PC-9 (cell line): ENCODE measurements around the gene SIPA1. TPM values are rescaled to one million over a fixed set of nuclear protein-coding genes. Genes with fewer than 3 reads are reported as not detected.
A peak's percentile ranks its signal among the peaks of the same experiment; 100 is the strongest.

ENCODE experiments used
- BruUV-seq: library from RNA; stranded (reverse); fragments of 400-500 nt; replicated peaks from 2 replicates; lab custom pipeline; 2021; lab: Mats Ljungman, UMichigan
- CTCF ChIA-PET: fragments of 300-600 bp; sonication (Branson Sonifier 250); formaldehyde crosslinking; loops from one replicate; lab custom pipeline; 2022; ENCODE audit warnings: antibody characterized with exemption; lab: Charles Lee
- POLR2A ChIA-PET: fragments of 300-600 bp; sonication (Branson Sonifier 250); formaldehyde crosslinking; loops from one replicate; lab custom pipeline; 2022; ENCODE audit warnings: antibody characterized with exemption; ENCODE audit not compliant: unreplicated experiment; lab: Charles Lee
- DNase-seq, 2 experiments: peaks; one replicate each; pipeline versions ENCODE4 v3.0.0 to v3.0.0-alpha.2; 2015 to 2022; ENCODE audit warnings: mixed read lengths in 1 of 2
- H2AFZ ChIP-seq: fragments of 200-600 bp; sonication (generic); 2 replicates; pipeline ENCODE4 v1.8.1; 2017; ENCODE audit warnings: antibody characterized with exemption
- H3F3A ChIP-seq: fragments of 200-600 bp; sonication (generic); 2 replicates; pipeline ENCODE4 v1.8.1; 2017; ENCODE audit warnings: antibody characterized with exemption, mild to moderate bottlenecking, low read depth; ENCODE audit not compliant: insufficient read depth
- H3K27ac ChIP-seq: fragments of 200-600 bp; sonication (generic); 2 replicates; pipeline ENCODE4 v1.6.1; 2016; ENCODE audit warnings: mixed run types
- H3K27me3 ChIP-seq: fragments of 200-600 bp; sonication (generic); 2 replicates; pipeline ENCODE4 v1.6.1; 2016; ENCODE audit warnings: low read depth, mixed run types; ENCODE audit not compliant: insufficient read depth
- H3K36me3 ChIP-seq: fragments of 200-600 bp; sonication (generic); 2 replicates; pipeline ENCODE4 v1.6.1; 2016; ENCODE audit warnings: low read depth, mixed run types
- H3K4me1 ChIP-seq: fragments of 200-600 bp; sonication (generic); replicated peaks from 2 replicates; pipeline ENCODE4 v1.6.1; 2016; ENCODE audit warnings: mixed run types; ENCODE audit not compliant: insufficient read depth
- H3K4me2 ChIP-seq: fragments of 200-600 bp; sonication (generic); 2 replicates; pipeline ENCODE4 v1.6.1; 2017; ENCODE audit warnings: mixed run types
- H3K4me3 ChIP-seq: fragments of 200-600 bp; sonication (generic); 2 replicates; pipeline ENCODE4 v1.6.1; 2016; ENCODE audit warnings: mixed run types
- H3K79me2 ChIP-seq: fragments of 200-600 bp; sonication (generic); 2 replicates; pipeline ENCODE4 v1.6.1; 2017; ENCODE audit warnings: low read depth, mixed run types
- H3K9me2 ChIP-seq: fragments of 200-600 bp; sonication (generic); 2 replicates; pipeline ENCODE4 v1.8.1; 2017; ENCODE audit warnings: mild to moderate bottlenecking; ENCODE audit not compliant: insufficient read depth
- H3K9me3 ChIP-seq: fragments of 200-600 bp; sonication (generic); 2 replicates; pipeline ENCODE4 v1.8.1; 2016; ENCODE audit warnings: low read depth; ENCODE audit not compliant: insufficient read depth
- H4K20me1 ChIP-seq: fragments of 200-600 bp; sonication (generic); 2 replicates; pipeline ENCODE4 v1.8.1; 2017; ENCODE audit not compliant: insufficient read depth
- CTCF ChIP-seq: fragments of 200-600 bp; sonication (generic); conservative IDR thresholded peaks from 2 replicates; pipeline ENCODE4 v1.6.1; 2017; ENCODE audit warnings: mixed run types, antibody characterized with exemption, mild to moderate bottlenecking, moderate library complexity
- EZH2 ChIP-seq: fragments of 200-600 bp; sonication (generic); IDR thresholded peaks from 2 replicates; pipeline ENCODE4 v1.8.0; 2017; ENCODE audit warnings: antibody characterized with exemption, low read depth
- intact Hi-C: fragments of 100-400 bp; cut with micrococcal nuclease; formaldehyde crosslinking; loops from one replicate; pipeline ENCODE4 v1.10.0; 2022; ENCODE audit not compliant: unreplicated experiment
- total RNA-seq: library from RNA; stranded (reverse); gene quantifications from 2 replicates; pipeline ENCODE4 v1.2.3, GENCODE V29; 2021

SIPA1 gene
- total RNA-seq, 1 experiment from 2014 or later = 65.6 TPM

GRCh38 chr11:65642014-65642671 lies 4.2 kb downstream of the SIPA1 start:
- Histone ChIP-seq H3F3A (peaks cover 25% of the 10 kb centered on the region), H3K9me3 (no peaks in the 10 kb centered on the region), H3K36me3 (no peaks in the 10 kb centered on the region), H3K27me3 (no peaks in the 10 kb centered on the region), H2AFZ (no peak overlapping the region), H3K4me2 (no peak overlapping the region), H4K20me1 (peaks cover 5% of the 10 kb centered on the region; the same call in 1 of the 2 replicates), H3K79me2 (no peaks in the 10 kb centered on the region), H3K27ac (no peak overlapping the region), H3K4me3 (no peak overlapping the region), H3K4me1 (peaks cover 12% of the 10 kb centered on the region), H3K9me2 (no peaks in the 10 kb centered on the region)
- ChIA-PET CTCF (no interaction called here), POLR2A (no interaction called here)
- BruUV-seq = no TSS peak
- intact Hi-C loops = no loop called here
- DNase-seq = peak in 1 of 2 experiments; percentile 29
- TF ChIP-seq CTCF (no peak), EZH2 (no peak)

DNA sequence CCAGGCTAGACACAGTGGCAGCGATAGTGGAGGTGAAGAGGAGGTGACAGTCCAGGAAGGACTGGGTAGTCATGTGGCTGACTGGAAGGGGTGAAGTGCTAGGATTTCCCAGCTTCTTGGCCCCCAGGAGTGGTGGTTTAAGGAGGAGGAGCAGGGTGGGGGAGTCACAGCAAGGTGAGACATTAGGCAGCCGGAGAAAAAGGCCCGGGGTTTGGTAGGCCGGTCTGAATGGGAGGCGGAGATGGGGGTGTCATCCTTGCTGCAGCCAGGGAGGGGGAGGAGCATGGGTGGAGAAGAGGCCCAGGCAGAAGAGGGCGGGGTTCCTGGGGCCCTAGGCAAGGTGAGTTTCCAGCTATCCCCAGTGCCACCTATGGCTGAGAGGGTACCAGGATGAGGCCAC lies 6.1 kb downstream of the SIPA1 start:
- Histone ChIP-seq H3K9me3 (no peaks in the 10 kb centered on the region), H2AFZ (no peak overlapping the region), H3F3A (peaks cover 19% of the 10 kb centered on the region), H3K36me3 (no peaks in the 10 kb centered on the region), H3K27ac (no peak overlapping the region), H3K4me2 (no peak overlapping the region), H3K79me2 (no peaks in the 10 kb centered on the region), H3K27me3 (no peaks in the 10 kb centered on the region), H3K9me2 (no peaks in the 10 kb centered on the region), H3K4me3 (no peak overlapping the region), H3K4me1 (no peaks in the 10 kb centered on the region; the same call in 1 of the 2 replicates), H4K20me1 (no peaks in the 10 kb centered on the region)
- intact Hi-C loops = no loop called here
- no TSS peak for BruUV-seq
- TF ChIP-seq CTCF (no peak), EZH2 (no peak)
- ChIA-PET POLR2A (no interaction called here), CTCF (interaction anchor here (0.6 kb wide), 1 partner anchor 383 kb away, joined by 6 read pairs; no protein-coding TSS in a partner anchor)
- DNase-seq = peak; percentile 34 to 76

DNA sequence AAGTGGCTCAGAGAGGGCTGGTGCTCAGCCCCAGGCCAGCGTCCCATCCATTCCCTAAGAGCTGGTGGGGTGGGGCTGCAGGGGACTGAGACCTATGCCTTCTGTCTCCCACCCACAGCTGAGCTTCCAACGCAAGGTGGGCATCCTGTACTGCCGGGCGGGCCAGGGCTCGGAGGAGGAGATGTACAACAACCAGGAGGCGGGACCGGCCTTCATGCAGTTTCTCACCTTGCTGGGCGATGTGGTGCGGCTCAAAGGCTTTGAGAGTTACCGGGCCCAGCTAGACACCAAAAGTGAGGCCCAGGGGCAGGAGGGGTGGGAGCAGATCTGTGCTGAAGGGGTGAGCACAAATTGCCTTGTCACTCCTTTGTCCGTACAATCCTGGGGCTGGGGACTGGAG lies 6.9 kb downstream of the SIPA1 start:
- Histone ChIP-seq H2AFZ (no peak overlapping the region), H3K4me3 (no peak overlapping the region), H3K36me3 (no peaks in the 10 kb centered on the region), H3K4me2 (no peak overlapping the region), H3K9me2 (no peaks in the 10 kb centered on the region), H3K27ac (no peak overlapping the region), H3K4me1 (no peaks in the 10 kb centered on the region; the same call in 1 of the 2 replicates), H4K20me1 (no peaks in the 10 kb centered on the region), H3F3A (peaks cover 18% of the 10 kb centered on the region), H3K9me3 (no peaks in the 10 kb centered on the region), H3K79me2 (no peaks in the 10 kb centered on the region), H3K27me3 (no peaks in the 10 kb centered on the region)
- DNase-seq = no peak
- BruUV-seq = no TSS peak
- POLR2A ChIA-PET = no interaction called here
- intact Hi-C loops = no loop called here
- CTCF ChIA-PET = no interaction called here
- TF ChIP-seq CTCF = no peak
- no peak for TF ChIP-seq EZH2
